GM18909 (cell line): Measurements from ENCODE around the gene CTTNBP2NL.
"Not testable (repeated sequence)": the region's sequence is repeated elsewhere in the genome, so short reads cannot be mapped to it uniquely, and the experiment has no call there.

Experiments
- ATAC-seq: cut with Tn5 transposase; IDR thresholded peaks from one replicate; pipeline ENCODE4 v1.9.1; 2021; ENCODE audit warnings: mild to moderate bottlenecking; ENCODE audit not compliant: unreplicated experiment, poor library complexity

The CTTNBP2NL gene

GRCh38 chr1:112417271-112417670 lies 21.3 kb downstream of the CTTNBP2NL start:
- ATAC-seq: no peak

GRCh38 chr1:112418099-112418892 lies 22.3 kb downstream of the CTTNBP2NL start:
- no peak for ATAC-seq

GRCh38 chr1:112423207-112423606 lies 27.2 kb downstream of the CTTNBP2NL start:
- no peak for ATAC-seq

- not testable (repeated sequence) for ATAC-seq
Observed at GRCh38 chr1:112423666-112424065, 27.7 kb downstream of the CTTNBP2NL start.

- no peak for ATAC-seq
Observed at GRCh38 chr1:112429749-112430148, 33.7 kb downstream of the CTTNBP2NL start.

GRCh38 chr1:112431038-112431437 lies 35.0 kb downstream of the CTTNBP2NL start:
- ATAC-seq: no peak

- ATAC-seq: no peak
Observed at GRCh38 chr1:112435448-112435847, 39.4 kb downstream of the CTTNBP2NL start.

- no peak for ATAC-seq
Observed at GRCh38 chr1:112436384-112437156, 40.6 kb downstream of the CTTNBP2NL start.

GRCh38 chr1:112438156-112438555 lies 42.1 kb downstream of the CTTNBP2NL start:
- not testable (repeated sequence) for ATAC-seq

- ATAC-seq: no peak
Observed at GRCh38 chr1:112439592-112439991, 43.6 kb downstream of the CTTNBP2NL start.

GRCh38 chr1:112440574-112440973 lies 44.6 kb downstream of the CTTNBP2NL start:
- no peak for ATAC-seq

GRCh38 chr1:112444269-112444668 lies 48.3 kb downstream of the CTTNBP2NL start:
- ATAC-seq: no peak

GRCh38 chr1:112445596-112445995 lies 49.6 kb downstream of the CTTNBP2NL start:
- no peak for ATAC-seq

GRCh38 chr1:112446411-112446810 lies 50.4 kb downstream of the CTTNBP2NL start:
- ATAC-seq: no peak

GRCh38 chr1:112448904-112449629 lies 53.1 kb downstream of the CTTNBP2NL start:
- ATAC-seq: no peak

- ATAC-seq: no peak
Observed at GRCh38 chr1:112449630-112449983, 53.6 kb downstream of the CTTNBP2NL start.

- ATAC-seq: no peak
Observed at GRCh38 chr1:112450773-112451172, 54.8 kb downstream of the CTTNBP2NL start.

GRCh38 chr1:112451301-112451700 lies 55.3 kb downstream of the CTTNBP2NL start:
- not testable (repeated sequence) for ATAC-seq

GRCh38 chr1:112453876-112454275 lies 57.9 kb downstream of the CTTNBP2NL start:
- ATAC-seq: no peak

GRCh38 chr1:112454316-112454715 lies 58.3 kb downstream of the CTTNBP2NL start:
- no peak for ATAC-seq

- no peak for ATAC-seq
Observed at GRCh38 chr1:112457241-112457640, 61.2 kb downstream of the CTTNBP2NL start.
